Suprapubic skin (tissue), 4 donors: ENCODE measurements around the gene RHOB. TPM values are rescaled to one million over a fixed set of nuclear protein-coding genes. Genes with fewer than 3 reads are reported as not detected.
A peak's percentile ranks its signal among the peaks of the same experiment; 100 is the strongest.

Source experiments
- DNase-seq, 2 donors: peaks; one replicate each; pipeline ENCODE4 v3.0.0-alpha.2; 2019; ENCODE audit warnings: low spot score in 2 of 2
- H3K27ac ChIP-seq: fragments of 200-600 bp; sonication (generic); one replicate; pipeline ENCODE4 v1.5.1; 2019
- H3K27me3 ChIP-seq: fragments of 200-600 bp; sonication (generic); one replicate; pipeline ENCODE4 v1.5.1; 2019
- H3K36me3 ChIP-seq: fragments of 200-600 bp; sonication (generic); one replicate; pipeline ENCODE4 v1.5.1; 2019
- H3K4me1 ChIP-seq: fragments of 200-600 bp; sonication (generic); one replicate; pipeline ENCODE4 v1.5.1; 2019
- H3K4me3 ChIP-seq: fragments of 200-600 bp; sonication (generic); one replicate; pipeline ENCODE4 v1.5.1; 2019; ENCODE audit warnings: mild to moderate bottlenecking
- H3K9me3 ChIP-seq: fragments of 200-600 bp; sonication (generic); one replicate; pipeline ENCODE4 v1.5.1; 2019
- CTCF ChIP-seq, 2 donors: fragments of 200-600 bp in 1 of 2; fragments of 450-650 bp in 1 of 2; sonication (generic) in 1 of 2; IDR thresholded peaks; one replicate each; pipeline ENCODE4 v1.5.1; 2016 to 2019; ENCODE audit warnings: antibody characterized with exemption in 2 of 2, mild to moderate bottlenecking in 1 of 2, moderate library complexity in 1 of 2
- EP300 ChIP-seq: sonication (generic); formaldehyde crosslinking; IDR thresholded peaks from one replicate; pipeline ENCODE4 v1.6.1; 2017; ENCODE audit warnings: antibody characterized with exemption
- POLR2A ChIP-seq, 2 donors: fragments of 450-650 bp; IDR thresholded peaks; one replicate each; pipeline ENCODE4 v1.6.1; 2017; ENCODE audit warnings: antibody characterized with exemption in 2 of 2, mild to moderate bottlenecking in 2 of 2, moderate library complexity in 2 of 2
- POLR2AphosphoS5 ChIP-seq, 3 donors: sonication (generic); formaldehyde crosslinking; IDR thresholded peaks; one replicate each; pipeline ENCODE4 v1.6.1; 2017; ENCODE audit warnings: antibody characterized with exemption in 3 of 3
- WGBS: methylation state at CpG from one replicate; pipeline ENCODE4 v1.1.5; 2018; 5-methylcytosine and 5-hydroxymethylcytosine counted together
- total RNA-seq, 4 donors: library from RNA; depleted of rRNA; stranded (reverse); fragments of >200 nt; gene quantifications; one replicate each; pipeline ENCODE4 v1.1.0, GENCODE V29; 2016

The RHOB gene
- total RNA-seq, 4 donors from 2014 or later: 404 to 719 (median 568) TPM

GRCh38 chr2:20423359-20423758 lies 23.5 kb upstream of the RHOB start:
- Histone ChIP-seq H3K4me1 (peaks cover 76% of the 10 kb centered on the region), H3K36me3 (no peaks in the 10 kb centered on the region), H3K9me3 (no peaks in the 10 kb centered on the region), H3K27ac (no peak overlapping the region), H3K27me3 (no peaks in the 10 kb centered on the region), H3K4me3 (no peak overlapping the region)
- 81% methylated on average over 6 of the region's 6 CpGs for WGBS
- DNase-seq: peak in 1 of 2 donors; percentile 22
- TF ChIP-seq POLR2A (IDR thresholded peaks at IDR 0.05) (no peak), CTCF (IDR thresholded peaks at IDR 0.05) (no peak), POLR2AphosphoS5 (IDR thresholded peaks at IDR 0.05) (no peak), EP300 (no peak)

GRCh38 chr2:20423847-20424246 lies 23.0 kb upstream of the RHOB start:
- Histone ChIP-seq H3K4me1 (peaks cover 74% of the 10 kb centered on the region), H3K27ac (peak overlapping the region; percentile 80)
- TF ChIP-seq EP300 (no peak), CTCF (IDR thresholded peaks at IDR 0.05) (no peak), POLR2A (IDR thresholded peaks at IDR 0.05) (no peak), POLR2AphosphoS5 (IDR thresholded peaks at IDR 0.05) (no peak)

DNA sequence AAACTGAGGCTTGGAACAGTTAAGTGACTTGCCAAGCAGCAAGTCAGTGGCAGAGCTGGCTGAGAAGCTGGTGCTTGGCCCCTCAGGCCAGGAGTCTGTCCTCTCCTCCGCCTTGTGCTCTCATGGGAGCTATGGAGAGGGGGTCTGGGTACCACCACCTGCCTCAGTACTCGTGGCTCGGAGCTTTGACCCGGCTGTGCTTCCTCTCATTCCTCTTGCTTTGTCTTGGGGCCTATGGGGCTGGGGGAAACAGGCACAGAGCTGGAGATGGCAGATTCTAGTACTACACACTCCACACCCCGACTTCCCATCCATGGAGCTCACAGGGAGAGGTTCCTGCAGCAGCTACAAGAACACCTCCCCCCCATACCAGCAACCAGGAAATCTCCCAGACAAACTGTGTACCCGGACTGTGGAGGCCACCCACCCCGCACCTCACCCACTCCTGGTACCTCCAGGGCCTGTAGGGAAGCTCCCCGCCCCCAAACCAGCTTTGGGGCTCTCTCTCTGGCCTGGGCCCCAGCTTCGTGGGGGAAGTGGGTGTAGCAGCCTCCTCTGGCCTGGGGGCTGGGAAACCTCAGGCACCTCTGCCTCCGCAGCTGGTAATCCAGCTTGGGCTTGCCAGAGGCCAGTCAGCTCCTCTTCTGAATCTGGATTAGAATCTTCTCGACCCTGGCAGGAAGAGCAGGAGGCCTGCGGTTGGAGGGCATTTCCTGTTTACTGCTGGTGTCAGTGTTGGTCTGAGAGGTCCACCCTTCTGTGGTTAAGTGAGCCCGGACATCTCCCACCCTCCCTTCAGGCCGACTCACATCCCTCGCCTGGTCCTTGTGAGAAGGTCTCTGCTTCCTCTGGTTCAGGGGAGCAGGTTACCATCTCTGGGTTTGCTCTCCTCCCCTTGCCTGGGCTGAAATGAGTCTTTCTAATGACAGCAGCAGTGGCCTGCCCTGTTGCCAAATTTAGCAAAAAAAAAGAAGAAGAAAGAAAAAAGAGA lies 22.3 kb upstream of the RHOB start:
- Histone ChIP-seq H3K27ac (peak overlapping the region; percentile 80), H3K4me1 (peaks cover 74% of the 10 kb centered on the region), H3K9me3 (no peaks in the 10 kb centered on the region), H3K4me3 (no peak overlapping the region), H3K27me3 (no peaks in the 10 kb centered on the region), H3K36me3 (no peaks in the 10 kb centered on the region)
- DNase-seq: peak in 1 of 2 donors; percentile 72
- TF ChIP-seq POLR2AphosphoS5 (IDR thresholded peaks at IDR 0.05) (no peak), POLR2A (IDR thresholded peaks at IDR 0.05) (peak in 1 of 2 donors; percentile 9), EP300 (no peak), CTCF (IDR thresholded peaks at IDR 0.05) (no peak)
- WGBS: 42% methylated on average over 12 of the region's 15 CpGs

More at GRCh38 chr2:20423847-20424246, 23.0 kb upstream of the RHOB start:
- Histone ChIP-seq H3K27me3 (no peaks in the 10 kb centered on the region), H3K4me3 (no peak overlapping the region), H3K9me3 (no peaks in the 10 kb centered on the region), H3K36me3 (no peaks in the 10 kb centered on the region)
- peak; percentile 40 to 50 for DNase-seq
- 100% methylated on average over 2 of the region's 2 CpGs for WGBS

DNA sequence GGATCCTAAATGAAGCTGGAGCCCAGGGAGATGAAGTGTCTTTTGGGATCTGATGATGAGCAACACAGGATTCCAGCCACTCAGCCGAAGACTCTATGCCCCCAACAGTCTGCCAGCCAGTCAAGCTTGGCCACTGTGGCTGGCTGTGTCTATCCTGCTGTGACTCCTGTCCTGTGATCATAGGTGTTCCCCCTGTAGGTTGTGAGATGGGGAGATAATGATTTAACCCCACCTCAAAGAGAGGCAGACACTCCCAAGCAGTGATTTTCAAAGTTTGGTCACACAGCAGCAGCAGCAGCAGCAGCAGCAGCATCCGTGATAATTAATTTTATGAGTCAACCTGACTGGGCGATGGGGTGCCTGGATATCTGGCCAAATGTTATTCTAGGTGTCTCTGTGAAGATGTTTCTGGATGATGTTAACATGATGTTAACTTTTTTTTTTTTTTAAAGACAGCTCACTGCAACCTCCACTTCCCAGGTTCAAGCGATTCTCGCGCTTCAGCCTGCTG lies 21.4 kb upstream of the RHOB start:
- Histone ChIP-seq H3K27ac (peak overlapping the region; percentile 49), H3K27me3 (no peaks in the 10 kb centered on the region), H3K4me1 (peaks cover 77% of the 10 kb centered on the region), H3K9me3 (no peaks in the 10 kb centered on the region), H3K36me3 (no peaks in the 10 kb centered on the region), H3K4me3 (no peak overlapping the region)
- DNase-seq: peak in 1 of 2 donors; percentile 33
- no peak for TF ChIP-seq EP300
- TF ChIP-seq POLR2A (IDR thresholded peaks at IDR 0.05): no peak
- no peak for TF ChIP-seq POLR2AphosphoS5 (IDR thresholded peaks at IDR 0.05)
- no peak for TF ChIP-seq CTCF (IDR thresholded peaks at IDR 0.05)
- WGBS: 74% methylated on average over 6 of the region's 6 CpGs

- no peak for DNase-seq
- Histone ChIP-seq H3K4me1 (peaks cover 80% of the 10 kb centered on the region), H3K9me3 (no peaks in the 10 kb centered on the region), H3K27me3 (no peaks in the 10 kb centered on the region), H3K27ac (peak overlapping the region; percentile 49), H3K4me3 (no peak overlapping the region), H3K36me3 (no peaks in the 10 kb centered on the region)
- WGBS: 92% methylated on average over 2 of the region's 2 CpGs
- TF ChIP-seq POLR2AphosphoS5 (IDR thresholded peaks at IDR 0.05) (no peak), POLR2A (IDR thresholded peaks at IDR 0.05) (no peak), CTCF (IDR thresholded peaks at IDR 0.05) (no peak), EP300 (no peak)
Observed at GRCh38 chr2:20425884-20426283, 21.0 kb upstream of the RHOB start.
